GM19328 (cell line): ENCODE data around the gene IL7R.
"Not testable (repeated sequence)": the region's sequence is repeated elsewhere in the genome, so short reads cannot be mapped to it uniquely, and the experiment has no call there.

Experiments used
- ATAC-seq: cut with Tn5 transposase; IDR thresholded peaks from one replicate; pipeline ENCODE4 v1.9.1; 2021; ENCODE audit warnings: mild to moderate bottlenecking, moderate library complexity; ENCODE audit not compliant: unreplicated experiment

Gene IL7R

DNA sequence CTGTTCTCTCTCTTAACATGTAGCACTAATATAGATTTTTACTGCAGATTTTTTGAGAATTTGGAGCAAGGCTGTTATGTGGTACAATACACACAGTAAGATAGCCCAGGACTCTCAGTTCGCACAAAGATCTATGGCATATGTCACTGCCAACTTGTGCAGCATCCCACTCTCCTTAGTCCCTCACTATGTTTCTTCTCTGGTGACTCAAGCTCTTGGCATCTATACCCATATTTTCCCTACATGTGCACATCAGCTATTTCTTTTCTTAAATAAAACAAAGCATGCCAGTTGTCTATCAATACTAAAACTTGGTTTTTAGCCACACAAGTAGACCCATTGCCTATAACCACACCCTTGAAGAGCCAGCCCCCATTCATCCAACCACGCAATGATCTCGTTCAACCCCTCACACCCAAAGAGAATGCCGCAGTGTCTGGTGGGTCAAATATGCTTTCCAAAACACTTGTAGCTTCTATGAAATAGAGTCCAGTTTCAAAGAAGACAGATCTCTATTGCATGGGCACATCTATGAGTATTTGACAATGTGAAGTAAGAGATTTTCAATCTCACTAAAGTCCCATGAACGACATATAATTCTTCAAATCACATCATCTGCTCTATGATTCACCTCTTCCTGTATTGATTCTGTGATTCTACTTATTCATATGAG is 18.2 kb upstream of the IL7R start:
- ATAC-seq = no peak

DNA sequence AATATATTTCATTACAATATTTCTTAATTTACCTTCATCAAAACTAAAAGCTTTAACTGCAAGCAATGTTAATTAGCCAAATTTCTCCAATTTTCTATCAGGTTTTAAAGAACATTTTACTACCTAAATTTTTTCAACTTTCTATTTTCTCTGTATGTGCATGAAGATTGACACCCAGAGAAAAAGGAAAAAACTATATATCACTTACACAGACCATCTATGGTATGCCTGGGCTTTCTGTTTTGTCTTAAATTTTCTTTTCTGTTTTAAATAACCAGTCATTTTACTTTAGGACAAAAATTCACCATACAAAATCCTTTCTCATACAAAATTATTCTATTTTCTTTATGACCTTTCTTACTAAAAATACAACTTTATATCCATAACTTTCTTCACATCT is 13.8 kb upstream of the IL7R start:
- ATAC-seq = no peak

DNA sequence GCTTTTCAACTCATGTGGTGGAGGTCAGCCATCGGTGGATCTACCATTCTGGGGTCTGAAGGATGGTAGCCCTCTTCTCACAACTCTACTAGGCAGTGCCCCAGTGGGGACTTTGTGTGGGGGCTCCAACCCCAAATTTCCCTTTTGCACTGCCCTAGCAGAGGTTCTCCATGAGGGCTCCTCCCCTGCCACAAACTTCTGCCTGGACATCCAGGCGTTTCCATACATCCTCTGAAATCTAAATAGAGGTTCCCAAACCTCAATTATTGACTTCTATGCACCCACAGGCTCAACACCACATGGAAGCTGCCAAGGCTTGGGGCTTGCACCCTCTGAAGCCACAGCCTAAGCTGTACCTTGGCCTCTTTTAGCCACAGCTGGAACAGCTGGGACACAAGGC is 11.2 kb upstream of the IL7R start:
- not testable (repeated sequence) for ATAC-seq

GRCh38 chr5:35847491-35847890 is 9.2 kb upstream of the IL7R start:
- ATAC-seq = no peak

GRCh38 chr5:35847961-35848360 is 8.7 kb upstream of the IL7R start:
- no peak for ATAC-seq

GRCh38 chr5:35849860-35850259 is 6.8 kb upstream of the IL7R start:
- no peak for ATAC-seq

DNA sequence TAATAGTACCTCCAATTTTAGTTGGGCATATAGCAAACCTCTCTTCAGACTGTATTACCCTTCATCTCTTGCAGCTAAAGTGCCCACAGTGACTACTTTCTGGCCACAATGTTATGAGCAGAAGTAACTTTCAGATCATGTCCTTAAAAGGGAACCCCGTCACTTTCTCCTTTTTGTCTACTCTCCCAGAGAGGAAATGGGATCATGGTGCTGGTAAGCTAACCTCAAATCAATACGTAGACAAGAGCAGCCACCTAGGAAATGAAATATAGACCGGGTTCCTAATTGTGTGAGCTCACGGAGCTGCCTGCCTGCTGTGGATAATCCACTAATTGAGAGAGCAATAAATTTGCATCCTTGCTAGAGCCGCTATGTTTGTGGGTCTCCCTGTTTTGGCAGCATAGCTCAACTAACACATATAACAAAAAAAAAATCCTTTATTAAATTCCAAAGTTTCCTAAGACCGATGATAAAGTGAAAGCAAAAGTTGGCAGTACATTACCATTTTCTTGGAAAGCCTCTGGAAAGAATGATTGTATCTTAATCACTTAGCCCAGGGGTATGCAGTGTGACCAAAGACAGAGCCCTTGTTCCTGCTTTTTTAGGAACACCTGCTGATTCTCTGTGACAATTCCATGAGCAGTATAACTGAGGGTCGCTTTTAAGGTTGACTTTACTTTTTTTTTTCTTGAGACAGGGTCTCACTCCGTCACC is 5.6 kb upstream of the IL7R start:
- ATAC-seq = no peak

DNA sequence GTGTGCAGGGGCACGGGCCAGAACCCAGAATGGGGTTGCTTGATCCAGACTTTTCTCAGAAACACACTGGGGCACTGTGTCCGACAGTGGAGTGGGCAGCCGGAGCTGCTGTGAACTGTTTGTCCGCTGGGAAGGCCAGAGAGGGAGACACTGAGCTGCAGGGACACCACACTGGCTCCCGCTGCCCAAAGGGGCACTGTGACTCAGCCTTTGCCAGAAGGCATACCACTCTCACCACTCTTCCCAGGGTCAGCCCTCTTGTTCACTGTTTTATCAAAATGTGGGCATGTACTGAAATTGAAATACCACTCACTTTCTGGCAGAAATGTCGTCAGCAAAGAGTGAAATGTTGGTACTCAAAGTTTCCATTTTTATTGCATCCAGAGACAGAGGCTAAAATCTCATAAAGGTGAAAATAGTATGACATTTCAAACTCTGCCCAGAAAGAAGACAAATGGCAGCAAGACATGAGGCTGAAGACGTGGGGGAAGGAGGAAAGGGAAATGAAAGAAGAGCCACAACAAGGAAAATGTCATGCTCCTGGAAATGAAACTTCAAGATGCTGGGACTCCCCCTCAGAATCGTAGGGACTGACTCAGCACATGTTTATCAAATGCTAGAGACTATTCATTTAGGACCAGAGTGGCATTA is 4.5 kb upstream of the IL7R start:
- ATAC-seq = no peak

GRCh38 chr5:35852773-35853172 is 3.9 kb upstream of the IL7R start:
- ATAC-seq = no peak

GRCh38 chr5:35853631-35854030 is 3.1 kb upstream of the IL7R start:
- no peak for ATAC-seq

- ATAC-seq = no peak
Observed at GRCh38 chr5:35854248-35854647, 2.4 kb upstream of the IL7R start.

DNA sequence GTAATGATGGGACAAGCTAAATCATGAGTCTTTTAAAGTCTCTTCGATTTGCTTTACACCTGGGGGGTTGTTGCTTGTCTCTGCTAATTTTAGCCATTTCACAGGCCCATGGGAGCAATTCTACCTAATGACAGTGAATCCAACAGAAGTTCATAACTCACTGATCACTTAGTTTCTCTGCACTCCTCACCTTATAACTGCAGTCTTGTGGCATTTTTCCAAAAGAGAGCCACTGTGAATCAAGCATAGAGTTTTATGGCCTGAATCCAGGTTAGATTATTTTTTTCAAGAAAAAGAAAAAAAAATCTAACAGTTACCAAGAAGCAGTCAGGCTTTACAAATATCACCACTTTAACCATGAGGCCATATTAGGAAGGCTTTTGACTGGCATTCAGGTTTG is 1.5 kb upstream of the IL7R start:
- ATAC-seq = no peak

DNA sequence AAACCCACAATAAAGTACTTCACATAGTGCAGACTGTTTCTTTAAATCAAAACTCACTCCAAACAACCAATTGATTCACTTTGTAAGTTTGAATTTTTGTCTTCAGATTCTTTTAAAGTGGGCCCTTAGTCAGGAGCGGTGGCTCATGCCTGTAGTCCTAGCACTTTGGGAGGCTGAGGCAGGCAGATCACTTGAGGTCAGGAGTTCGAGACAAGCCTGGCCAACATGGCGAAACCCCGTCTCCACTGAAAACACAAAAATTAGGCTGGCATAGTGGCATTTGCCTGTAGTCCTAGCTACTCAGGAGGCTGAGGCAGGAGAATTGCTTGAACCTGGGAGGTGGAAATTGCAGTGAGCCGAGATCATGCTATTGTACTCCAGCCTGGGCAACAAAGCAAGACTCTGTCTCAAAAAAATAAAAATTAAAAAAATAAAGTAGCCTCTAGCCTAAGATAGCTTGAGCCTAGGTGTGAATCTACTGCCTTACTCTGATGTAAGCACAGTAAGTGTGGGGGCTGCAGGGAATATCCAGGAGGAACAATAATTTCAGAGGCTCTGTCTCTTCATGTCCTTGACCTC is 416 bp upstream of the IL7R start:
- not testable (repeated sequence) for ATAC-seq

DNA sequence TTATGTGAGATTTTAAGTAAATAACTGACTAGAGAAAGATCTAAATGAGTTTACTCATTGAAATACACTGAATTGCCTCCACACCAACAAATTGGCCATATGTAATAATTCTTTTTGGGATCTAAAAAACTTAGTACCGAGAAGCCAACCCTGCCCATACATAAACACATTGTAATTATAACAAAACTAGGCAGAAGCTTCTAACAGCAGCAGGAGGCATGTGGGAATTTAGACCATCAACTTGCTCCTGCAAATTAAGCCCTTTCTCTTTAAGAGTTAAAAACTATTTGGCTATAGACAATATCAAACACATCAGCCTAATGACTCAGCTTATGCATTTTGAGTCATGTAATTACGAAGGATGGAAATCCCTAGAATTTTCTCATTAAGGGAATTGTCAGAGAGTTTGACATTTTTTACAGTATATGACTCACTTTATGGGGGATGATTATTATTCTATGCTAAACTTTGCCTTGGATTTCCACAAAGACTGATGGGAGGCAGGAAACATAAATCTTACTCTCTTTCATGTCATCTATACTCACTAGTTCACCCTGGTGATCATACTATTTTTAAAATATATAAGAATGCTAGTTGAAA is 1.0 kb downstream of the IL7R start:
- no peak for ATAC-seq

- ATAC-seq = no peak
Observed at GRCh38 chr5:35859101-35859661, 2.5 kb downstream of the IL7R start.

- no peak for ATAC-seq
Observed at GRCh38 chr5:35860686-35861085, 4.0 kb downstream of the IL7R start.

DNA sequence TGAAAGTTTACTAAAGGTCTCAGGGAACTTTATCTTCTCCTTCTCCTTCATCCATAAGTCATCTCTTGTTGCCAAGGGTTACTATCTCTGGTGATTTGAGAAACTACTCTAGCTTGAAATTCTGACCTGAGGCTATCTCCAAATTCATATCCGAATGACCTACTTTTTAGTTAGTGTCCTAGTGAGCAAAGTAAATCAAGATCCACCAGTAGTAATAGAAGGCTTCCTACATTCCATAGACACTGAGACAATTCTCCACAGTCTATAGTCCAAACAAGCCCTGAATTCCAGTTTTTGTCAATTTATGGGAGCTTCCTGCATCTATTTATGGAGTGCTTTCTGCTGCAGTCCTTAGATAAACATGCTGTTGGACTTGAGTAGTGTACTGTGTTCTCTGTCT is 5.0 kb downstream of the IL7R start:
- ATAC-seq = no peak

DNA sequence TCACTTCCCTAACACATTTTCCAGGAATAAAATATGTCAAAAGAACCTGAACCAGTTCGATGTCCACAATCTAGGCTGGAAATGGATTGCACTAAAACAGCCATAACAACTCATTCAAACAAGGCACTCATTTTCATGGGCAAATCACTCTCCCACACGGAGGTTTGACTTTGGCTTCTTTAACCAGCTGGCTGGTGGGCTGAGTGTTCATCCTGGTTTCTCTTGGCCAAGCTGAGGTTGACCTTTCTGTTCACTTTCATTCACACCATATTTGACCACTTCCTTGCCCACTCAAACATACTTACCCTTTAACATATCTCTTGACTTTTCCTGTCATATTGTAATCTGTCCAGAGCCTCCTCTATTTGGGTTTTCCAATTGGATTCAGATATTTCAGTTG is 5.4 kb downstream of the IL7R start:
- no peak for ATAC-seq

GRCh38 chr5:35863159-35863558 is 6.5 kb downstream of the IL7R start:
- ATAC-seq = no peak

DNA sequence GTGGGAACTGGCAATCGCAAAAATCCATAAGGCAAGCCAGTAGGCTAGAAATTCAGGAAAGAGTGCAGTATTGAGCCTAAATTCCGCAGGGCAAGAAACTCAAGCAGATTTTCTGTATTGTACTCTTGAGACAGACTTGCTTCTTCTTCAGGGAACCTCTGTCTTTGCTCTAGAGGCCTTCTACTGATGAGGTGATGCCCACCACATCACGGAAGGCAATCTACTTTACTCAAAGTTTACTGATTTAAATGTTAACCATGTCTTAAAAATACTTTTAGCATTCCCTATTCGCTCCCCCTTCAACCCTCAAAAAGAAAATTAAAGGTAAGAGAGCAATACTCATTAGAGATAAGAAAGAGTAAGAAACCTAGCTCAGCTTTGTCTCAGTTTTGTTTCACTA is 11.3 kb downstream of the IL7R start:
- no peak for ATAC-seq

DNA sequence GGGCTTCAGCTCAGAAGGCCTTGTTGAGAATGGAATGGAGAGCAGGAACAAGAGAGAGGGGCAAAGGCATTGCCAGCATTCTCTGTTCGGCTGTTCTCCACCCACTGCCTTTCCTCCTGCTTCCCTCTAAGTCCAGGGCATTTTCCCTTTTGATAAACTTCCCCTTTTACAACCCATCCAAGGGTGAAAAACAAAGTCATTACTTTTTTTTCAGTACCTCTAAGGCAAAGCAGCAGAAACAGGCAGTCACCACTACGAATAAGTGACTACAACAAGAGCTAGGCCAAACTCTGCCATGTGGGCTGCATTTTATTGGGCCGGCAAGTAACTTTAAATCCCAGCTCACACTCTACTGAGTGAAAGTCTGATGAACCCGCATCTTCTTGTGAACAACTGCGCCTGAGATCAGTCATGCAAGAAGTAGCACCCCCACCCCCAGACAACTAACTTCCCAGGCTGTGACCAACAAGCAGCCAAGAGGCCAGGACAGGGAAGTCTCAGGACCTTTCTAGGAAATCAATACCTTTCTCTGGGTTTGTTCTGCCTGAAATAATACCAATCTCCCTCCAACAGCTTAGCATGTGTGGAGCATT is 13.1 kb downstream of the IL7R start:
- no peak for ATAC-seq
